NCI-H2196 treated with DMSO at 0.1 percent for 48 hours (cell line): Measurements from ENCODE around the gene MIS18A.

Experiments
- DNase-seq: peaks from one replicate; lab custom pipeline; 2025; ENCODE audit not compliant: unreplicated experiment; lab: John Stamatoyannopoulos, UW

Gene MIS18A

GRCh38 chr21:32256873-32257620 is 21.8 kb downstream of the MIS18A start:
- DNase-seq = peak; percentile 61

DNA sequence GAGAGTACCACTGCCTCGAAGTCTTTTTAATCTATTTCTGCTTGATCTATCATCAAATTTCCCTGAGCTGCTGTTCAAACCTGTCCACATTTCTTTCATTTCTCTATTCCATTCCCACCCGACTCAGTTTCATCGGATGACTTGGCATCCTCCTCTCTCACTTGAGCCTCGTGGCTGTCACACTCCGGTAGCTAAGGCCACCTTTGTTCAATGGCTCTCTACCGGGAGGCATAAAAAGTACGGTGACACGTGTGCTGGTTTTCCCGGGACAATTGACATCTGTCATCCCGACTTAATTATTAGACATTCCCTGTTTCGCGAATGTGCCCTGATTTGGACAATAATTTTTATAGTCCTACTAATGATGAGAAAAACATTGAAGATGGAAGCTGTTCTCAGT is 22.6 kb downstream of the MIS18A start:
- no peak for DNase-seq

DNA sequence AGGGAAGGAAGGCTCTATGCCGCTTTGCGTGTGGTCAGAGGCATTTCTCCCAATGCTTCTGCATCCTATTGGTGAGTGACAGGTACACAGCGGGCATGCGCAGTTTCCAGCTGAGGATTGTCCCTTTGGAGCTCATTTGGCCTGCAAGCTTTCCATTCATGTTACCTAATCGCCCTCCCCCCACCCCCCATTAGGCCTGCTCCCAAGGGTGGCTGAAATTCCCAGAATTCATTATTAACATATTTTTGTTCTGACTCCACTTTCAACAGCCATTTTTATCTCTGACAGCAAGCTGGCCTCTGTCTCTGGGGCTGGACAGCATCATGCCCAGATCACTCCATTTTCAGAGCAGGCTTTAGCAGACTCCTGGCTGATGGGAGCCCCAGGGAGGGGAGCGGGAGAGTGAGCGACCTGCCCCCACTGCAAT is 25.6 kb downstream of the MIS18A start:
- DNase-seq = no peak

DNA sequence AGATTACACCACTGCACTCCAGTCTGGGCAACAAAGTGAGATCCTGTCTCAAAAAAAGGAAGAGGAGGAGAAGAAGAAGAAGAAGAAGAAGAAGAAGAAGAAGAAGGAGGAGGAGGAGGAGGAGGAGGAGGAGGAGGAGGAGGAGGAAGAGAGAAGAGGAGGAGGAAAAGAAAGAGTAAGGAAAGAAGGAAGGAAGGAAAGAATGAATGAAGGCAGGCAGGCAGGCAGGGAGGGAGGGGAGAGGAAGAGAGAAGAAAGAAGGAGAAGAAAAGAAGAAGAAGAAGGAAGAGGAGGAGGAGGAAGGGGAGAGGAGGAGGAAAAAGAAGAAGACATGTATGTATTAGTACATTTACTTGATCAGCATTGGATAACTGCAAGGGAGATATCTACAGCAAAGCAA is 26.7 kb downstream of the MIS18A start:
- DNase-seq = no peak

DNA sequence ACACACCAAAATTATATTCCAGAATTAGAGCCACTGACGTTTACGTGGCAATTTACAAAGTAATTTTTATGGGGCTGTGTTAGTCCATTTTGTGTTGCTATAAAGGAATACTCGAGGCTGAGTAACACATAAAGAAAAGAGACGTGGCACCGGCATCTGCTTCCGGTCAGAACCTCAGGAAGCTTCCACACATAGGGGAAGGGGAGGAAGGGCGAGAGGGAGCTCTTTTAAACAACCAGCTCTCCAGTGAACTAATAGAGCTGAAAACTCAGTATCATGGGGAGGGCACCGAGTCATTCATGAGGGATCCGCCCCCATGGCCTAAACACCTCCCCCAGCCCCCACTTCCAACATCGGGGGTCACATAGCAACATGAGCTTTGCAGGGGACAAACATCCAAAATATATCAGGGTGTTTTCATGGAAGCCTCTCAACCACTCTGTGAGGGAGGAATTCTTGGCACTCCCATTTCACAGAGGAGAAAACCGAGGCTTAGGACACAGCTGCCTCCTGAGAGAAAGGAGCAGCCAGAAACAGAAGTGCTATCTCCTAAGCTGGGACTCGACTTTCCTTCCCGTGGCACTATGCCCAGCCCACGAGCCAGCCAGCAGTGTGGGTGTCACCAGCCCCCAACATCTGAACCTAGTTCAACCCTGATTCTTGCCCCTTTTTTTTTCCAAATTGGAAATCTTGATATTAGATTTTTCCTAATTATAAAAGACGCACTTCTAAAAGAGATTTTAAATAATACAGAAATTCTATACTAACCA is 29.2 kb downstream of the MIS18A start:
- DNase-seq = no peak

DNA sequence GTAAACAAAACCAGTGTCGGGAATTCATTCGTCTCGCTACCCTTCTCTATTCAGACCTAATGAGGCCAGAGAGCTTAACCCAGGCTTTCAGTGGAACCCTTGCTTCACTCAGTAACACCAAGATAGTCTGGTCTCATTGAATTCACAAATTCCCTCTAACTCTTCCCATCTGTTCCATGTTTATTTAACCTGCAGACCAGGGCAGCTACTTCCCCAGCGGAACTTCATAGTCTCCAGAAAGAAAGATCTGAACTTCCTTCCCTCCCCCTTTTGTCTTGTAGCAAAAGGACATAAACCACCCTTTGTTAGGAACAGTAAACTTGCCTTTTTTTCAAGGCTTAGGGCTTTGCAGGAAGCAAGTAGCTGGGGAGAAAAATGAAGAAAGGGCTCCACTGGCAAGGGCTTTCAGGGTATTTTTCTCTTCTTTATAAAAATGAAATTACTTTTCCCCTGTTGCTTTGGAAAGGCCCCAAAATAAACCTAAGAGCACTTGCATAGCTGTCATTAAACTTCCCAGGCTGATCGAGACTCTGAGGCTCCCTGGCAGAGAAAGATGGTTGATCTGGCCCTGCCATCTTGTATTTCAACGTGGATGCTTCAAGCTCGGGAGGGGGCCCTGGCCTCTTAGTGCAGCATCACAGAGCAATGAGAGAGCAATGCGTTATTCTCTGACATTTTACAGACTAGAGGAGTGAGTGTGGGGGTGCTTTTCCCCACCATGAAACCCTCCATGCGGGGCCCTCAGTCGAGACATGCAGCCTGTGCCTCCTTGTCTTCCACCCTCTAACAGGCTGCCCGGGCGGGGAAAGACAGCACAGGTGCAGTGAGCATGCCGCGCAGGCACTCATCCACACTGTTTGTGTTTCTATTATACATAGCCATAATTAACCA is 30.0 kb downstream of the MIS18A start:
- no peak for DNase-seq

DNA sequence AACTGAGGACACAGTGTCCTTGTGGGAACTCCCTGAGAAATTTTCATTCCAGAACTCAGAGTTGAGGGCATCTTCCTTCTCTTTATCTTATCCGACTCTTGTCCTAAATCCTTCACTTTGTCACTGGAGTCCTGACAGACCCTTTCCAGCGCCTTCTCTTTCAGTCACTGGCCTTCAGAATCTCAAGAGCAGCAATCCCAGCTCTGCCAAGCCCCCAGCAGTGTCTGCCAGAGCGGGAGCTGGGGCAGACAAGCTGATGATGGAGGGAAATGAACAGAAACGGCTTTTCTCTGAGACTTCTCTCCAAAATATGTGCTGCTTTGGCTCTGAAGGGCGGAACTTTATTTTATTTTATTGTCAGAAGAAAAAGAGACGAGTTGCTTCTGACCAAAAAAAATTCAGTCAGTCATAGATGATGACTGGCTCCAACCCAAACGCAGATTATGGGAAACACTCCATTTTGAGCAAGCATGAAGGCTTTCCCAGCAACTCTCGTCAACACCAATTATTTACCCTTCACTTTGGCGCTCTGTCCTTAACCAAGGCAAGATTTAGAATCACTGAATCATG is 32.2 kb downstream of the MIS18A start:
- no peak for DNase-seq

- DNase-seq = no peak
These were observed 32.9 kb downstream of the MIS18A start for GRCh38 chr21:32245971-32246370.

DNA sequence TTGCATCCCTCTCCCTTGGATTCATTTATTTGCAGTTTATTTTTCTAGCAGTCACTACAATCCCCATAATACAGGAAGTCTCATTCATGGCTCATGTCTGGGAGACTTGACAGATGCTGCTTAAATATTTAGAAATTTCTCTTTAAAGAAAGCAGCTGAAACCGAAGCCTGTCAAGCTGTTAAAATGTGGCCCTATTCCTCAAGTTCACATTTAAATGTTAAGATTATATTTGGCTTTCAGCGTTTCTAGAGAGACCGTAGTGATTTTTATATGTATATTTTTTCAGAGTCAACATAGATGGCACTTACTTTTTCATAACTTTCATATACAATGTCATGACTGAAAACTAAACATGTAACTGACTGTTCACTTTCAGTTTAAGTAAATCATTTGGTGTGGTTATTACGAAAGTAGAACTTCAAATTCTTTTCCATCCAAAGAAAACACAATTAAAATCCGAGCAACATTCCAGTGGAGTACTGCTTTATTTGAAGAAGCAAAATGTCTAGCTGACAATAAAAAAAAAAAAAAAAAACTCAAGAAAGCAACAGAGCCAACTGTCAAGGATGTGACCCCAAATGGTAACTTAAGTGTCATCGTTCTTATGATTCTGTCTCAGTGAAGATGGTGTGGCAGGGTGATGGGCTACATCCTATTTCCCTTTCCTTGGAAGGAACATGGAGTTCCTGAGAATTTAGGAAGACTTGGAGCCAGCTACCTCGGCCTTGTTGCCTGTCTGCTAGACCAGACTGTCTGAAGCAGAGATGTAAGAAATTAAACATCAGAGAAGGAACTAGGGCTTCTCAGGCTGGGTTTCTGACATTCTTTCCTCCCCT is 37.8 kb downstream of the MIS18A start:
- no peak for DNase-seq

DNA sequence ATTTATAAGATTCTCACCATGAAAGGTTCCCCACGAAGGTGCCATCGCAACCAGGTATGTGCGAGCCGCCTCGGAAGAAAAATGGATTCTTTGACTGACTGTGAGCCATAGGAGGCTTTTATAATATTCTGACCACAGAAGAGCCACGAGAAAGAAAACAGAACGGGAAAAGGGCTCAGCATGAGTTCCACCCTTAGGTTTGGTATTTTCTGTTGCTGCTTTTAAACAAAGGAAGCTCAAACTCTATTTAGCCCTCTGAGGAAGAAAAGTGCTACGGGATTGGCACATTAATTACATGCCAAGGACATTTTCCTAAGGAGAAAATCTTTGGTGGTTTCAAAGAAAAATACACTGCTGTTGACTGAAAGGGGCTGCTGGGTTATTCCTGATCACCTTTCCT is 39.3 kb downstream of the MIS18A start:
- no peak for DNase-seq

- no peak for DNase-seq
These were observed 40.8 kb downstream of the MIS18A start for GRCh38 chr21:32238063-32238462.

- no peak for DNase-seq
These were observed 41.8 kb downstream of the MIS18A start for GRCh38 chr21:32237021-32237420.

DNA sequence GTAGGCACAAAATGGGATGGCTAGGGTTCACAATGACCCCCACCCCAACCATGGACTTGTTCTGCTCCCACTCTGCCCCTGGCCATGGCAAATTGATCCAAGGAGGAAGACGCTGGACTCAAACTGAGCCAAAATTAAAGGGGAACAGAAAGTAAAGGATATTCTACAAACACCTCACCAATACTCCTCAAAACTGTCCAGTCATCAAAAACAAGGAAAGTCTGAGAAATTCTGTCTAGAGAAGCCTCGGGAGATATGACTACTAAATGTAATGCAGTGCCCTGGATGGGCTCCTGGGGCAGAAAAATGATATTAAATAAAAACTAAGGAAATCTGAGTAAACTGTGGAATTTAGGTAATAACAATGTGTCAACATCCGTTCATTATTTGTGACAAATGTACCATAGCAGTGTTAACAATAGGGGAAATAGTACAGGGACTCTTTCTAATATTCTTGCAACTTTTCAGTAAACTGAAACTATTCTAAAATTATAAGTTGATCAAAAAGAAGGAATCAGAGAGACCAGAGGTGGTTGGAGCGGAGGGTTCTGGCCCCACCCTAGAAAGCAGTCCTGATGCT is 45.0 kb downstream of the MIS18A start:
- DNase-seq = no peak

- no peak for DNase-seq
These were observed 45.7 kb downstream of the MIS18A start for GRCh38 chr21:32233055-32233546.

- no peak for DNase-seq
These were observed 52.4 kb downstream of the MIS18A start for GRCh38 chr21:32226444-32226843.
